ENCODE results near the gene CTIF. TPM values are rescaled to one million over a fixed set of nuclear protein-coding genes. Genes with fewer than 3 reads are reported as not detected.

CTIF gene
- total RNA-seq, 4 donors from 2014 or later = 16.6 to 116 (median 34.5) TPM

GRCh38 chr18:48605408-48605845, 66.6 kb downstream of the CTIF start:
- TF ChIP-seq CTCF (IDR thresholded peaks at IDR 0.05) = no peak
- no peak for TF ChIP-seq POLR2A (IDR thresholded peaks at IDR 0.05)
- Histone ChIP-seq H3K27ac (no peak overlapping the region), H3K4me1 (peaks cover 0 to 7% (median 0%) of the 10 kb centered on the region in 4 donors), H3K27me3 (no peaks in the 10 kb centered on the region), H3K4me3 (no peak overlapping the region), H3K36me3 (no peaks in the 10 kb centered on the region), H3K9me3 (no peaks in the 10 kb centered on the region)
- no peak for DNase-seq

GRCh38 chr18:48607056-48607984, 68.5 kb downstream of the CTIF start:
- H3K9me3 ChIP-seq = no peaks in the 10 kb centered on the region
- H3K4me3 ChIP-seq = no peak overlapping the region
- H3K36me3 ChIP-seq = no peaks in the 10 kb centered on the region
- TF ChIP-seq POLR2A (IDR thresholded peaks at IDR 0.05) (no peak), CTCF (IDR thresholded peaks at IDR 0.05) (no peak)
- no peaks in the 10 kb centered on the region for H3K27me3 ChIP-seq
- H3K4me1 ChIP-seq = peaks cover 0 to 7% (median 0%) of the 10 kb centered on the region in 4 donors
- no peak overlapping the region for H3K27ac ChIP-seq
- no peak for DNase-seq

- Histone ChIP-seq H3K4me3 (no peak overlapping the region), H3K9me3 (no peaks in the 10 kb centered on the region), H3K27ac (no peak overlapping the region), H3K27me3 (no peaks in the 10 kb centered on the region), H3K36me3 (no peaks in the 10 kb centered on the region), H3K4me1 (peaks cover 0 to 16% (median 0%) of the 10 kb centered on the region in 4 donors)
- no peak for DNase-seq
- TF ChIP-seq POLR2A (IDR thresholded peaks at IDR 0.05) = no peak
Measured at GRCh38 chr18:48608581-48608980, 69.8 kb downstream of the CTIF start.

GRCh38 chr18:48609114-48609513, 70.3 kb downstream of the CTIF start:
- TF ChIP-seq CTCF (IDR thresholded peaks at IDR 0.05) (no peak), POLR2A (IDR thresholded peaks at IDR 0.05) (no peak)

GRCh38 chr18:48609820-48610815, 71.3 kb downstream of the CTIF start:
- H3K36me3 ChIP-seq = no peaks in the 10 kb centered on the region
- DNase-seq = no peak
- H3K9me3 ChIP-seq = no peaks in the 10 kb centered on the region
- no peak for TF ChIP-seq CTCF (IDR thresholded peaks at IDR 0.05)
- no peak for TF ChIP-seq POLR2A (IDR thresholded peaks at IDR 0.05)
- peaks cover 0 to 16% (median 0%) of the 10 kb centered on the region in 4 donors for H3K4me1 ChIP-seq
- H3K4me3 ChIP-seq = no peak overlapping the region
- no peaks in the 10 kb centered on the region for H3K27me3 ChIP-seq
- no peak overlapping the region for H3K27ac ChIP-seq

More at GRCh38 chr18:48609114-48609513, 70.3 kb downstream of the CTIF start:
- DNase-seq = no peak
- Histone ChIP-seq H3K36me3 (no peaks in the 10 kb centered on the region), H3K4me3 (no peak overlapping the region), H3K9me3 (no peaks in the 10 kb centered on the region), H3K4me1 (peaks cover 0 to 16% (median 0%) of the 10 kb centered on the region in 4 donors), H3K27me3 (no peaks in the 10 kb centered on the region), H3K27ac (no peak overlapping the region)
